CD14-positive monocyte (primary cell): Measurements from ENCODE around the gene PHF21B. TPM values are rescaled to one million over a fixed set of nuclear protein-coding genes. Genes with fewer than 3 reads are reported as not detected.

Experiments used
- DNase-seq, 3 donors: peaks; one replicate each; pipeline ENCODE4 v3.0.0-alpha.2; 2011 to 2022
- H2AFZ ChIP-seq: 2 replicates; pipeline ENCODE4 v1.6.0; 2012; ENCODE audit warnings: mild to moderate bottlenecking, low read depth, low read length, inconsistent platforms; ENCODE audit not compliant: insufficient read depth, poor library complexity, severe bottlenecking
- H3K27ac ChIP-seq, 2 donors: 1 replicate in 1 of 2; 2 replicates in 1 of 2; pipeline ENCODE4 v1.5.1; 2012 to 2013; ENCODE audit warnings: low read length in 2 of 2, control low read depth in 1 of 2, inconsistent platforms in 1 of 2, low read depth in 1 of 2, mild to moderate bottlenecking in 1 of 2
- H3K27me3 ChIP-seq, 2 donors: one replicate each; pipeline versions ENCODE4 v1.6.0 to v1.6.1; 2011 to 2013; ENCODE audit warnings: low read length in 2 of 2; ENCODE audit not compliant: control insufficient read depth in 2 of 2, insufficient read depth in 2 of 2
- H3K36me3 ChIP-seq, 2 donors: replicated peaks in 1 of 2; 1 replicate in 1 of 2; 2 replicates in 1 of 2; pipeline versions ENCODE4 v1.5.1 to v1.6.1; 2012 to 2013; ENCODE audit warnings: low read length in 2 of 2, control low read depth in 1 of 2, inconsistent platforms in 1 of 2, mild to moderate bottlenecking in 1 of 2; ENCODE audit not compliant: insufficient read depth in 2 of 2, control insufficient read depth in 1 of 2
- H3K4me1 ChIP-seq, 2 donors: 1 replicate in 1 of 2; 2 replicates in 1 of 2; pipeline versions ENCODE4 v1.5.1 to v1.6.1; 2012 to 2013; ENCODE audit warnings: low read length in 2 of 2, control low read depth in 1 of 2, inconsistent platforms in 1 of 2, mild to moderate bottlenecking in 1 of 2, moderate library complexity in 1 of 2; ENCODE audit not compliant: insufficient read depth in 2 of 2, control insufficient read depth in 1 of 2
- H3K4me2 ChIP-seq: replicated peaks from 2 replicates; pipeline ENCODE3; 2012; ENCODE audit warnings: low read length, moderate library complexity, mild to moderate bottlenecking; ENCODE audit not compliant: poor library complexity, severe bottlenecking; ENCODE audit errors: extremely low read depth
- H3K4me3 ChIP-seq, 3 experiments: fragments of 200-600 bp in 1 of 3; sonication (generic) in 1 of 3; replicated peaks in 1 of 3; 1 replicate in 2 of 3; 2 replicates in 1 of 3; pipeline ENCODE4 v1.5.1; 2011 to 2013; ENCODE audit warnings: low read length in 3 of 3, mild to moderate bottlenecking in 3 of 3, control low read depth in 2 of 3, low read depth in 2 of 3, inconsistent platforms in 1 of 3, moderate library complexity in 1 of 3
- H3K79me2 ChIP-seq: 2 replicates; pipeline ENCODE4 v1.6.0; 2012; ENCODE audit warnings: mild to moderate bottlenecking, control low read depth, inconsistent platforms, low read length, moderate library complexity; ENCODE audit not compliant: insufficient read depth
- H3K9ac ChIP-seq: 2 replicates; pipeline ENCODE4 v1.6.0; 2017; ENCODE audit warnings: low read length, mild to moderate bottlenecking; ENCODE audit not compliant: insufficient read depth, poor library complexity, severe bottlenecking
- H3K9me3 ChIP-seq, 2 donors: replicated peaks in 1 of 2; 1 replicate in 1 of 2; 2 replicates in 1 of 2; pipeline versions ENCODE4 v1.5.1 to v1.6.1; 2012 to 2013; ENCODE audit warnings: low read length in 2 of 2, control low read depth in 1 of 2; ENCODE audit not compliant: control insufficient read depth in 1 of 2, insufficient read depth in 1 of 2
- H4K20me1 ChIP-seq: 2 replicates; pipeline ENCODE4 v1.6.0; 2012; ENCODE audit warnings: mild to moderate bottlenecking, low read length, control low read depth, moderate library complexity; ENCODE audit not compliant: insufficient read depth
- H3K27ac Mint-ChIP-seq, 7 donors: one replicate each; pipeline ENCODE4 v1.8.0; 2020; ENCODE audit warnings: mild to moderate bottlenecking in 7 of 7, mixed read lengths in 7 of 7, moderate library complexity in 6 of 7, inconsistent platforms in 2 of 7
- H3K27me3 Mint-ChIP-seq, 3 donors: one replicate each; pipeline ENCODE4 v1.8.0; 2021 to 2022; ENCODE audit warnings: low read depth in 3 of 3, mild to moderate bottlenecking in 3 of 3, mixed read lengths in 3 of 3, moderate library complexity in 3 of 3, inconsistent platforms in 1 of 3
- H3K36me3 Mint-ChIP-seq, 2 donors: one replicate each; pipeline ENCODE4 v1.8.0; 2020; ENCODE audit warnings: mixed read lengths in 2 of 2, inconsistent platforms in 1 of 2, mild to moderate bottlenecking in 1 of 2
- H3K4me1 Mint-ChIP-seq: one replicate; pipeline ENCODE4 v1.8.0; 2020; ENCODE audit warnings: mild to moderate bottlenecking, mixed read lengths
- H3K4me3 Mint-ChIP-seq, 2 donors: one replicate each; pipeline ENCODE4 v1.8.0; 2020; ENCODE audit warnings: mild to moderate bottlenecking in 2 of 2, mixed read lengths in 2 of 2, moderate library complexity in 1 of 2
- H3K9me3 Mint-ChIP-seq, 7 donors: one replicate each; pipeline ENCODE4 v1.8.0; 2020 to 2022; ENCODE audit warnings: mixed read lengths in 7 of 7, mild to moderate bottlenecking in 6 of 7, moderate library complexity in 6 of 7, inconsistent platforms in 2 of 7
- CTCF ChIP-seq: fragments of 200-600 bp; IDR thresholded peaks from one replicate; pipeline ENCODE4 v1.8.0; 2022; ENCODE audit warnings: antibody characterized with exemption, mild to moderate bottlenecking
- WGBS: methylation state at CpG from one replicate; pipeline ENCODE4 v1.1.5; 2013; ENCODE audit warnings: missing lambda C conversion rate; ENCODE audit not compliant: insufficient coverage; 5-methylcytosine and 5-hydroxymethylcytosine counted together
- intact Hi-C, 2 donors: fragments of 100-400 bp; cut with micrococcal nuclease; formaldehyde crosslinking; loops; one replicate each; pipeline versions ENCODE4 v1.15.0 to v1.15.1; 2023
- polyA plus RNA-seq, 3 donors: library from polyadenylated mRNA; depleted of rRNA in 1 of 3; unstranded in 2 of 3; stranded (reverse) in 1 of 3; fragments of 300-500 nt in 2 of 3; fragments of >200 nt in 1 of 3; fragmentation: Illumina TruSeq in 2 of 3; gene quantifications; 1 replicate in 2 of 3; 2 replicates in 1 of 3; pipeline ENCODE4 v1.2.3, GENCODE V29; 2012 to 2021

PHF21B gene
- polyA plus RNA-seq, 3 donors, result not detected

- TF ChIP-seq CTCF, result no peak
- H3K27me3 Mint-ChIP-seq, result peaks cover 0 to 5% (median 2%) of the 10 kb centered on the region in 3 donors
- H3K9ac ChIP-seq, result no peak overlapping the region
- H3K36me3 ChIP-seq, result no peaks in the 10 kb centered on the region
- WGBS, result 32% methylated on average over 19 of the region's 22 CpGs
- H2AFZ ChIP-seq, result no peak overlapping the region
- H3K4me1 Mint-ChIP-seq, result no peaks in the 10 kb centered on the region
- no peaks in the 10 kb centered on the region for H4K20me1 ChIP-seq
- no peak for DNase-seq
- intact Hi-C loops, result no loop called here
- H3K27me3 ChIP-seq, result no peaks in the 10 kb centered on the region
- H3K9me3 ChIP-seq, result no peaks in the 10 kb centered on the region
- H3K4me3 ChIP-seq, result no peak overlapping the region
- H3K27ac Mint-ChIP-seq, result peak overlapping the region in 1 of 7 donors; percentile 21
- no peaks in the 10 kb centered on the region for H3K79me2 ChIP-seq
- no peaks in the 10 kb centered on the region for H3K36me3 Mint-ChIP-seq
- H3K4me3 Mint-ChIP-seq, result no peak overlapping the region
- no peak overlapping the region for H3K27ac ChIP-seq
- H3K4me2 ChIP-seq, result no peak overlapping the region
- no peaks in the 10 kb centered on the region for H3K4me1 ChIP-seq
- peaks cover 0 to 3% (median 0%) of the 10 kb centered on the region in 7 donors for H3K9me3 Mint-ChIP-seq
Observed at GRCh38 chr22:44933666-44934453, 75.9 kb downstream of the PHF21B start.

GRCh38 chr22:44932493-44932892 lies 77.3 kb downstream of the PHF21B start:
- Histone ChIP-seq H3K27me3 (no peaks in the 10 kb centered on the region), H4K20me1 (no peaks in the 10 kb centered on the region), H3K9ac (no peak overlapping the region), H3K79me2 (no peaks in the 10 kb centered on the region), H3K36me3 (no peaks in the 10 kb centered on the region), H2AFZ (no peak overlapping the region), H3K27ac (no peak overlapping the region), H3K4me3 (no peak overlapping the region), H3K4me2 (no peak overlapping the region), H3K4me1 (no peaks in the 10 kb centered on the region), H3K9me3 (no peaks in the 10 kb centered on the region)
- Mint-ChIP-seq H3K27ac (no peak overlapping the region), H3K27me3 (peaks cover 0 to 5% (median 2%) of the 10 kb centered on the region in 3 donors), H3K4me1 (no peaks in the 10 kb centered on the region), H3K9me3 (peaks cover 0 to 3% (median 0%) of the 10 kb centered on the region in 7 donors), H3K4me3 (no peak overlapping the region), H3K36me3 (no peaks in the 10 kb centered on the region)
- DNase-seq, result no peak
- TF ChIP-seq CTCF, result no peak
- 95% methylated on average over 7 of the region's 11 CpGs for WGBS
- intact Hi-C loops, result no loop called here
